Vein endothelial cell (primary cell): ENCODE measurements around the gene TARBP2. TPM values are rescaled to one million over a fixed set of nuclear protein-coding genes. Genes with fewer than 3 reads are reported as not detected.

Experiments
- small RNA-seq: library from RNA; depleted of rRNA; stranded (forward); fragments of <200 nt; gene quantifications from one replicate; pipeline ENCODE3, GENCODE V24; 2012
- total RNA-seq: library from RNA; depleted of rRNA; stranded (reverse); fragments of >200 nt; gene quantifications from 2 replicates; pipeline ENCODE4 v1.2.3, GENCODE V29; 2012

Gene TARBP2
- total RNA-seq: 50.3 and 52.9 TPM in 2 replicates

GRCh38 chr12:53500776-53501614 is at the start of gene TARBP2:
TARBP2 (plus strand) TSS chr12:53501283; CDS start chr12:53501409, 126 bp downstream.

GRCh38 chr12:53451661-53452158 is 49.4 kb upstream of the TARBP2 start, which contains the start of gene PCBP2:
PCBP2 (plus strand) TSS chr12:53452102; CDS start chr12:53454801, 2,699 bp downstream.

GRCh38 chr12:53499266-53500141 is 1.6 kb upstream of the TARBP2 start, which contains the start of gene MAP3K12:
MAP3K12 (minus strand) TSS chr12:53499458; CDS start chr12:53487391, 12,067 bp downstream.

GRCh38 chr12:53506881-53507602 is 6.0 kb downstream of the TARBP2 start, which contains the start of gene NPFF:
NPFF (minus strand) TSS chr12:53507484; CDS start chr12:53507474, 10 bp downstream.

Small RNA genes lying within 50 kb of the gene (small RNA-seq; reads per million reads assigned to genes)
- not detected for gene AC023509.3

Other genes with a start within 250 kb of the TARBP2 start
- gene ESPL1, start 233.0 kb upstream of the TARBP2 start, total RNA-seq: 6.2 and 10.9 TPM in 2 replicates
- 308 and 327 TPM in 2 replicates for gene PFDN5, start 205.7 kb upstream of the TARBP2 start, total RNA-seq
- gene MYG1, start 201.6 kb upstream of the TARBP2 start, total RNA-seq: 34.2 and 45.7 TPM in 2 replicates
- gene AAAS, start 179.7 kb upstream of the TARBP2 start, total RNA-seq: 51.0 and 53.5 TPM in 2 replicates
- not detected in 2 replicates for gene SP7, start 164.9 kb upstream of the TARBP2 start, total RNA-seq
- 44.6 and 48.7 TPM in 2 replicates for gene SP1, start 121.1 kb upstream of the TARBP2 start, total RNA-seq
- not detected in 2 replicates for gene AMHR2, start 77.4 kb upstream of the TARBP2 start, total RNA-seq
- gene PRR13, start 59.5 kb upstream of the TARBP2 start, total RNA-seq: 52.8 and 68.9 TPM in 2 replicates
- 420 and 457 TPM in 2 replicates for gene PCBP2, start 49.2 kb upstream of the TARBP2 start, total RNA-seq
- 18.9 and 21.5 TPM in 2 replicates for gene MAP3K12, start 1.8 kb upstream of the TARBP2 start, total RNA-seq
- not detected in 2 replicates for gene NPFF, start 6.2 kb downstream of the TARBP2 start, total RNA-seq
- 18.6 and 27.4 TPM in 2 replicates for gene ATF7, start 125.1 kb downstream of the TARBP2 start, total RNA-seq
- 166 and 176 TPM in 2 replicates for gene ATP5MC2, start 174.8 kb downstream of the TARBP2 start, total RNA-seq
- 55.4 and 88.5 TPM in 2 replicates for gene CALCOCO1, start 226.2 kb downstream of the TARBP2 start, total RNA-seq